ENCODE results near the gene DNM3. TPM values are rescaled to one million over a fixed set of nuclear protein-coding genes. Genes with fewer than 3 reads are reported as not detected.

DNM3 gene
- total and polyA plus RNA-seq, 9 donors: 3.1 to 6.5 (median 4.4) TPM

- 70% methylated on average over 1 of the region's 1 CpG for WGBS, 3 donors
- no peaks in the 10 kb centered on the region for H3K4me1 ChIP-seq (ENCODE audit: insufficient read depth)
Measured at GRCh38 chr1:172277275-172277674, 436.0 kb downstream of the DNM3 start.

DNA sequence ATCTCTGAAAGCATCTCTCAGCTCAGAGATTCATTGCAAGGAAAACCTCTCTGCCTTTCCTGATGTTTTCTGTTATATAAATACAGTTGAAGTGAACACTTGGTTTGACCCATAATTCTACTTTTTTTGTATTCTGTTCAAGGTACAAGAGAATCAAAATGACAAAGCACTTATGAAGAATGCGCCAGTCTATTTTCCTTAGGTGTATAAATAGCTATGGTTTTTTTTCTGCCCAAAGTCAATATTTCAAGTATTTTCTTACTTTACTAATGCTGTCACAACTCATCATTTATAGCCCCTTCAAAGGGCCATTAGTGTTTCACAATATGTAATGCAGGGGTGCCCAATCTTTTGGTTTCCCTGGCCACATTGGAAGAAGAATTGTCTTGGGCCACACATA is 436.7 kb downstream of the DNM3 start:
- no peaks in the 10 kb centered on the region for H3K4me1 ChIP-seq (ENCODE audit: insufficient read depth)
- WGBS, 3 donors: 96 to 98% (median 97%) methylated on average over 1 of the region's 1 CpG
- H3K36me3 ChIP-seq: no peaks in the 10 kb centered on the region
- DNase-seq: no peak
- no peak overlapping the region for H3K4me3 ChIP-seq
- H3K27me3 ChIP-seq: no peaks in the 10 kb centered on the region
- H3K27ac ChIP-seq: no peak overlapping the region
- TF ChIP-seq POLR2A (IDR thresholded peaks at IDR 0.05) (no peak), EP300 (IDR thresholded peaks at IDR 0.05) (no peak)
- TF ChIP-seq, protein P1, sequence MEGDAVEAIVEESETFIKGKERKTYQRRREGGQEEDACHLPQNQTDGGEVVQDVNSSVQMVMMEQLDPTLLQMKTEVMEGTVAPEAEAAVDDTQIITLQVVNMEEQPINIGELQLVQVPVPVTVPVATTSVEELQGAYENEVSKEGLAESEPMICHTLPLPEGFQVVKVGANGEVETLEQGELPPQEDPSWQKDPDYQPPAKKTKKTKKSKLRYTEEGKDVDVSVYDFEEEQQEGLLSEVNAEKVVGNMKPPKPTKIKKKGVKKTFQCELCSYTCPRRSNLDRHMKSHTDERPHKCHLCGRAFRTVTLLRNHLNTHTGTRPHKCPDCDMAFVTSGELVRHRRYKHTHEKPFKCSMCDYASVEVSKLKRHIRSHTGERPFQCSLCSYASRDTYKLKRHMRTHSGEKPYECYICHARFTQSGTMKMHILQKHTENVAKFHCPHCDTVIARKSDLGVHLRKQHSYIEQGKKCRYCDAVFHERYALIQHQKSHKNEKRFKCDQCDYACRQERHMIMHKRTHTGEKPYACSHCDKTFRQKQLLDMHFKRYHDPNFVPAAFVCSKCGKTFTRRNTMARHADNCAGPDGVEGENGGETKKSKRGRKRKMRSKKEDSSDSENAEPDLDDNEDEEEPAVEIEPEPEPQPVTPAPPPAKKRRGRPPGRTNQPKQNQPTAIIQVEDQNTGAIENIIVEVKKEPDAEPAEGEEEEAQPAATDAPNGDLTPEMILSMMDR (IDR thresholded peaks at IDR 0.05): no peak
- intact Hi-C loops (cut with DNase I): no loop called here
- no peaks in the 10 kb centered on the region for H3K9me3 ChIP-seq

More at GRCh38 chr1:172277275-172277674, 436.0 kb downstream of the DNM3 start:
- no peak for DNase-seq
- no peaks in the 10 kb centered on the region for H3K27me3 ChIP-seq
- H3K36me3 ChIP-seq: no peaks in the 10 kb centered on the region
- H3K9me3 ChIP-seq: no peaks in the 10 kb centered on the region
- no peak overlapping the region for H3K27ac ChIP-seq
- H3K4me3 ChIP-seq: no peak overlapping the region
- intact Hi-C loops (cut with DNase I): no loop called here
- TF ChIP-seq, protein P1 (IDR thresholded peaks at IDR 0.05): no peak
- TF ChIP-seq POLR2A (IDR thresholded peaks at IDR 0.05) (no peak), EP300 (IDR thresholded peaks at IDR 0.05) (no peak)

DNA sequence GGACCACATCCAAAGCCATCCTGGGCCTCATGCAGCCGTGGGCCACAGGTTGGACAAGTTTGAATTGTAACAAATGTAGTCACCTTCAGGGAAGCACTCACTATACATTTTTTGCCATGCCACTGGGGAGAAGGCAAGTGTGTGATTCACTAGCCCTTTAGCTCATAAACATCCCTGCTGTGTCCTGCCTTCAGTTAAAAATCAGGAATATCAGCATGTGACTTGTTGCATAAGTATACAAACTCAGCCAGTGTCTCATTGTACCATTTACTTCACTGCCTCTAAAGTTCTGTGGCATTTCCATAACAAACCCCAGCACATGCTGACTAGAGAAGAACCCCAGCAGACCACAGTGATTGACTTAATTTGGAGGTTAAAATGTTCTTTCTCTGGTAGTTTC is 437.2 kb downstream of the DNM3 start:
- H3K27ac ChIP-seq: no peak overlapping the region
- H3K9me3 ChIP-seq: no peaks in the 10 kb centered on the region
- no peak for DNase-seq
- 67 to 88% (median 78%) methylated on average over 1 of the region's 1 CpG for WGBS, 3 donors
- intact Hi-C loops (cut with DNase I): no loop called here
- TF ChIP-seq POLR2A (IDR thresholded peaks at IDR 0.05) (no peak), EP300 (IDR thresholded peaks at IDR 0.05) (no peak)
- TF ChIP-seq, protein P1 (IDR thresholded peaks at IDR 0.05): no peak
- no peaks in the 10 kb centered on the region for H3K36me3 ChIP-seq
- H3K27me3 ChIP-seq: no peaks in the 10 kb centered on the region
- no peak overlapping the region for H3K4me3 ChIP-seq
- H3K4me1 ChIP-seq (ENCODE audit: insufficient read depth): no peaks in the 10 kb centered on the region

DNA sequence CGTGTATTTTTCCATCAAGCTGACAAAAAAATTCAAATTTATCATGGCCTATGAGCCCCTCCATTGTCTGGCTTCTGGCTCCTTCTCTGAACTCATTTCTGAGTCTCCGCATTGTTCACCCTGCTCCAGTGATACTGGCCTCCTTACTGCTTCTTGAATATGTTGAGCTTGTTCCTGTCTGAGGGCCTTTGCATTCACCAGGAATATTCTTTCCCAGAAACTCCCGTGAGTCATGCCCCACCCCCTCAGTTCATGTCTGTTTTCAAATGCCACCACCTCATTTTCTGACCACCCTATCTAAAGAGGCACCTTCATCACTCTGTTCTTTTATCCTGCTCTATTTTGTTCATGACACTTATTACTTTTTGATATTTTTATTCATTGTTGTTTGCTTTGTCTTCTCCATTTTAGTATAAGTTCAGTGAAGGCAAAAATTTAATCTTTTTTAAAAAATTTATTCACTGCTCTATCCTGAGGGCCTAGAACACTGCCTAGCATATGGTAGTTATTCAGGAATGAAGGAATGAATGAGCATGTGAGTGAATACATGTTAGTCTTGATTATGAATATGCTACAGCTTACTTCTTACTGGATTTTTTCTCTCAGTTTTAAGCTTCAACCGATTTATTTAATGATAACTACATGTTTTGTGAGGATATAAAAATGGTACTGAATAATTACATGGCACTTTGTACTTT is 438.8 kb downstream of the DNM3 start:
- intact Hi-C loops (cut with DNase I): loop anchor here in 1 of 4 donors (10.0 kb wide), 1 partner anchor 115 kb away; no protein-coding TSS in a partner anchor
- no peak for DNase-seq
- TF ChIP-seq EP300 (IDR thresholded peaks at IDR 0.05) (no peak), POLR2A (IDR thresholded peaks at IDR 0.05) (no peak)
- TF ChIP-seq, protein P1 (IDR thresholded peaks at IDR 0.05): no peak
- 89 to 95% (median 90%) methylated on average over 4 of the region's 4 CpGs for WGBS, 3 donors
- Histone ChIP-seq H3K4me3 (no peak overlapping the region), H3K9me3 (no peaks in the 10 kb centered on the region), H3K36me3 (no peaks in the 10 kb centered on the region), H3K27ac (no peak overlapping the region), H3K4me1 (ENCODE audit: insufficient read depth) (no peaks in the 10 kb centered on the region), H3K27me3 (no peaks in the 10 kb centered on the region)
